GM12873 (cell line): ENCODE data around the gene KCNIP3.

Experiments
- CTCF ChIP-seq: IDR thresholded peaks from 2 replicates; pipeline ENCODE4 v1.5.1; 2012; ENCODE audit warnings: low read depth, mild to moderate bottlenecking, moderate library complexity, low read length, control low read depth; ENCODE audit not compliant: insufficient read depth; ENCODE audit errors: missing control alignments

The KCNIP3 gene

GRCh38 chr2:95333888-95334338 lies 36.8 kb downstream of the KCNIP3 start:
- no peak for TF ChIP-seq CTCF

GRCh38 chr2:95334916-95335641 lies 37.9 kb downstream of the KCNIP3 start:
- no peak for TF ChIP-seq CTCF

GRCh38 chr2:95336406-95336805 lies 39.3 kb downstream of the KCNIP3 start:
- TF ChIP-seq CTCF: no peak

- no peak for TF ChIP-seq CTCF
These were observed 40.7 kb downstream of the KCNIP3 start for GRCh38 chr2:95337829-95338228.

GRCh38 chr2:95342556-95343320 lies 45.6 kb downstream of the KCNIP3 start:
- TF ChIP-seq CTCF: no peak

GRCh38 chr2:95343429-95344214 lies 46.5 kb downstream of the KCNIP3 start:
- TF ChIP-seq CTCF: no peak

GRCh38 chr2:95344215-95344583 lies 47.1 kb downstream of the KCNIP3 start:
- TF ChIP-seq CTCF: no peak
